ENCODE data around the gene IGSF9. TPM values are rescaled to one million over a fixed set of nuclear protein-coding genes. Genes with fewer than 3 reads are reported as not detected.

The IGSF9 gene
- total and polyA plus RNA-seq, 7 experiments from 2014 or later = 0.12 TPM; not detected in 5

DNA sequence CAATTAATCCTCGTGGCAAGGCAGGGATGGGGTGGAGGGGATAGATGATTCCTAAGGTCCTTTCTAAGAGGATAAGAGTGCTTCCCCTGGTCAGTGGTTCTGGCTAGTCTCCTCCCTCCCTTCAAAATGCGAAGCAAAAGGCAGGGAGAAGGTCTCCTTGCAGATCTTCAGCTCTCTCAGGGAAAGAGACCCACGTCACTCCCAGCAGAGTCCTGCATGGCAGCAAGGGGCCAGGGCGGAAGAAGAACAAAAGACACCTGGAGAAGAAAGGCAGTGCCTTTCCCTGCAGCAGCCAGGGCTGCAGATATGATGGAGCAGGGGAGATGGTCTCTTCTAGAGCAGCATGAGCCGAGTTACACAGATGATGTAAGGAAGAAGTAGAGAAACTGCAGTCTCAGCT, 38.3 kb upstream of the IGSF9 start:
- no peaks in the 10 kb centered on the region for H3K9me3 Mint-ChIP-seq
- no peaks in the 10 kb centered on the region for H3K36me3 ChIP-seq (ENCODE audit: control insufficient read depth in 2 of 3, insufficient read depth in 3 of 3, low read length in 3 of 3)
- H3K36me3 Mint-ChIP-seq = peaks cover 0 to 3% (median 0%) of the 10 kb centered on the region in 5 donors
- H3K27me3 Mint-ChIP-seq = peaks cover 21 to 44% (median 29%) of the 10 kb centered on the region in 5 donors
- H3K9me3 ChIP-seq (ENCODE audit: control insufficient read depth in 2 of 3, low read length in 3 of 3) = no peaks in the 10 kb centered on the region
- H3K4me3 Mint-ChIP-seq = no peak overlapping the region
- no peak overlapping the region for H3K27ac Mint-ChIP-seq
- no peak overlapping the region for H3K27ac ChIP-seq (ENCODE audit: low read depth, low read length)
- DNase-seq = no peak
- no peak for ATAC-seq
- H3K4me1 ChIP-seq (ENCODE audit: control insufficient read depth in 2 of 2, insufficient read depth in 2 of 2, low read length in 2 of 2) = no peaks in the 10 kb centered on the region
- no peaks in the 10 kb centered on the region for H3K4me1 Mint-ChIP-seq
- POLR2A ChIA-PET = interaction anchor here (0.7 kb wide), 1 partner anchor 609 kb away, joined by 3 read pairs; no protein-coding TSS in a partner anchor
- H3K4me3 ChIP-seq (ENCODE audit: low read length) = no peak overlapping the region
- no peaks in the 10 kb centered on the region for H3K27me3 ChIP-seq (ENCODE audit: control insufficient read depth in 2 of 2, insufficient read depth in 2 of 2, low read length in 2 of 2)
- intact Hi-C loops (cut with micrococcal nuclease) = no loop called here
- CTCF ChIA-PET = interaction anchor here (0.6 kb wide), 1 partner anchor 49 kb away, joined by 3 read pairs; no protein-coding TSS in a partner anchor

DNA sequence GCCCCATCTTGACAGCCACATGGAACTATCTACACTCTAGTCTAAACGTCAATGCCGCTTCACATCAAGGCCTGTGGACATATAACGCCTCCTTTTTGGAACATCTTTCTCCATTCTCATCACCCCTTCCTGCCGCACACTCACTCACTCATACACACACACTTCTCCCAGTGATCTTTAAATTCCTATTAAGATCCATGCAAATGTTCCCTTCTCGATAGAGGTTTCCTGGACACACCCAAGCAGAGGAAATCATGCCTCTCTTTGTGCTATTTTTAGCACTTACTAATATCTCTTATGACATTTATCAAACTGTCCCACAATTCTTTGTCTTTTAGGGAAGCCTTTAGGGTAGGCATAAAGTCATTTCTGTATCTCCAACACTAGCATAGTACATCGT, 36.9 kb upstream of the IGSF9 start:
- CTCF ChIA-PET = no interaction called here

DNA sequence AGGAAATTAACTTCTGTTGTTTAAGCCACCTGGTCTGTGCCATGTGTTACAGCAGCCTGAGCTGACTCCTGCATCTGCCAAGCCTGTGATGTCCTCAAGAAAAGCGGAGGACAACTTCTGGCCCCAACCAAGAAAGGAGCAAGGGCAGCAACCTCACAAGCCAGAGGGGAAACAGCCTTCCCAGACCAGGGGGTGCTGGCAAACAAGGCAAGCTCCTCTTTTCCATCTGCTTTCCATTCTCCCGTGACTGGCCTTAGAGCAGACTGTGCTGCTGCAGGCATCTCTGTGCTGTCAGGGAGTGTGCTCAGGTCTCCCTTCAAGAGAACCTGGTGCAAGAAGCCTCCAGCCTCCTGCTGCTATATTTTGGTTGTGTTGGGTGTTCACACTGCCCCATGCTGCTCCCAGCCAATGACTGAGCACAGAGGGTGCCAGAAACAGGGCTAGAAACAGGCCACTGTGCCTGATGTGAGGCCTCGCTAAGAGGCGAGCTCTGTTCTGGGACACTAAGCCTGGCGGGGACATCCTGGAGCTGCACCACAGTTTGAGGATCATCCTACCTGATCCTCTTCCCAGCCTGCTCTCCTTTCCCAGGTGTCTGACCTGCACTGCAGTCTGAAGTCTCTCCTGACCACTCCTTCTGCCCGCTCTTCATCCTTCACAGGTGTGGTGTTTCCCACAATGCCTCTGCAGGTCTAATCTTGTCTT, 36.1 kb upstream of the IGSF9 start:
- CTCF ChIA-PET = no interaction called here
- peaks cover 0 to 3% (median 0%) of the 10 kb centered on the region in 5 donors for H3K36me3 Mint-ChIP-seq

More for the DNA sequence above, 36.9 kb upstream of the IGSF9 start:
- DNase-seq (no peak), ATAC-seq (no peak)
- H3K4me1 Mint-ChIP-seq = no peaks in the 10 kb centered on the region
- no peaks in the 10 kb centered on the region for H3K9me3 ChIP-seq (ENCODE audit: control insufficient read depth in 2 of 3, low read length in 3 of 3)
- H3K36me3 ChIP-seq (ENCODE audit: control insufficient read depth in 2 of 3, insufficient read depth in 3 of 3, low read length in 3 of 3) = no peaks in the 10 kb centered on the region
- intact Hi-C loops (cut with micrococcal nuclease) = no loop called here
- H3K4me1 ChIP-seq (ENCODE audit: control insufficient read depth in 2 of 2, insufficient read depth in 2 of 2, low read length in 2 of 2) = no peaks in the 10 kb centered on the region
- no peak overlapping the region for H3K4me3 ChIP-seq (ENCODE audit: low read length)
- peaks cover 0 to 3% (median 0%) of the 10 kb centered on the region in 5 donors for H3K36me3 Mint-ChIP-seq
- no peak overlapping the region for H3K27ac ChIP-seq (ENCODE audit: low read depth, low read length)
- H3K27me3 ChIP-seq (ENCODE audit: control insufficient read depth in 2 of 2, insufficient read depth in 2 of 2, low read length in 2 of 2) = no peaks in the 10 kb centered on the region
- H3K9me3 Mint-ChIP-seq = no peaks in the 10 kb centered on the region
- peaks cover 23 to 48% (median 33%) of the 10 kb centered on the region in 5 donors for H3K27me3 Mint-ChIP-seq
- H3K4me3 Mint-ChIP-seq = no peak overlapping the region
- H3K27ac Mint-ChIP-seq = no peak overlapping the region
- POLR2A ChIA-PET = no interaction called here

DNA sequence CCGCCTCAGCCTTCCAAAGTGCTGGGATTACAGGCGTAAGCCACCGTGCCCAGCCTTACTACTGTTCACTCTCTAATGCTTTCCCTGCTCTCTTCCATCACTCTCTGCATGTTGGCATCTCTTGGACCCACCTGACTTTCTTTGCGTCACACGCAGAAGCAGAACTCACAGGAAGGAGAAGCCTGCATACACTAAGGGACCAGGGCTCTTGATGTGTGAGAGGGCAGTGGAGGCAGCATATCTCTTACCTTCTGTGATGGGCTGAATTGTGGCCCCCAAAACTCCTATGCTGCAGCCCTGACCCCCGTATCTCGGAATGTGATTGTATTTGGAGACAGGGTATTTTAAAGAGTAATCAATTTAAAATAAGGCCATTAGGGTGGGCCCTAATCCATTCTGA, 35.4 kb upstream of the IGSF9 start:
- Mint-ChIP-seq H3K27ac (no peak overlapping the region), H3K4me1 (no peaks in the 10 kb centered on the region), H3K27me3 (peaks cover 24 to 50% (median 38%) of the 10 kb centered on the region in 5 donors), H3K9me3 (no peaks in the 10 kb centered on the region), H3K4me3 (no peak overlapping the region), H3K36me3 (peaks cover 0 to 3% (median 0%) of the 10 kb centered on the region in 5 donors)
- H3K4me1 ChIP-seq (ENCODE audit: control insufficient read depth in 2 of 2, insufficient read depth in 2 of 2, low read length in 2 of 2) = no peaks in the 10 kb centered on the region
- ATAC-seq = no peak
- no peak for DNase-seq
- no peak overlapping the region for H3K4me3 ChIP-seq (ENCODE audit: low read length)
- no peak overlapping the region for H3K27ac ChIP-seq (ENCODE audit: low read depth, low read length)
- no peaks in the 10 kb centered on the region for H3K36me3 ChIP-seq (ENCODE audit: control insufficient read depth in 2 of 3, insufficient read depth in 3 of 3, low read length in 3 of 3)
- POLR2A ChIA-PET = no interaction called here
- no peaks in the 10 kb centered on the region for H3K9me3 ChIP-seq (ENCODE audit: control insufficient read depth in 2 of 3, low read length in 3 of 3)
- intact Hi-C loops (cut with micrococcal nuclease) = no loop called here
- no peaks in the 10 kb centered on the region for H3K27me3 ChIP-seq (ENCODE audit: control insufficient read depth in 2 of 2, insufficient read depth in 2 of 2, low read length in 2 of 2)
- CTCF ChIA-PET = no interaction called here

More for the DNA sequence above, 36.1 kb upstream of the IGSF9 start:
- Mint-ChIP-seq H3K4me1 (no peaks in the 10 kb centered on the region), H3K4me3 (no peak overlapping the region), H3K9me3 (no peaks in the 10 kb centered on the region), H3K27ac (no peak overlapping the region), H3K27me3 (peaks cover 24 to 51% (median 41%) of the 10 kb centered on the region in 5 donors)
- Histone ChIP-seq H3K36me3 (ENCODE audit: control insufficient read depth in 2 of 3, insufficient read depth in 3 of 3, low read length in 3 of 3) (no peaks in the 10 kb centered on the region), H3K4me1 (ENCODE audit: control insufficient read depth in 2 of 2, insufficient read depth in 2 of 2, low read length in 2 of 2) (no peaks in the 10 kb centered on the region), H3K27ac (ENCODE audit: low read depth, low read length) (no peak overlapping the region), H3K9me3 (ENCODE audit: control insufficient read depth in 2 of 3, low read length in 3 of 3) (no peaks in the 10 kb centered on the region), H3K4me3 (ENCODE audit: low read length) (no peak overlapping the region), H3K27me3 (ENCODE audit: control insufficient read depth in 2 of 2, insufficient read depth in 2 of 2, low read length in 2 of 2) (no peaks in the 10 kb centered on the region)
- ATAC-seq = no peak
- intact Hi-C loops (cut with micrococcal nuclease) = no loop called here
- POLR2A ChIA-PET = no interaction called here
- DNase-seq = no peak

DNA sequence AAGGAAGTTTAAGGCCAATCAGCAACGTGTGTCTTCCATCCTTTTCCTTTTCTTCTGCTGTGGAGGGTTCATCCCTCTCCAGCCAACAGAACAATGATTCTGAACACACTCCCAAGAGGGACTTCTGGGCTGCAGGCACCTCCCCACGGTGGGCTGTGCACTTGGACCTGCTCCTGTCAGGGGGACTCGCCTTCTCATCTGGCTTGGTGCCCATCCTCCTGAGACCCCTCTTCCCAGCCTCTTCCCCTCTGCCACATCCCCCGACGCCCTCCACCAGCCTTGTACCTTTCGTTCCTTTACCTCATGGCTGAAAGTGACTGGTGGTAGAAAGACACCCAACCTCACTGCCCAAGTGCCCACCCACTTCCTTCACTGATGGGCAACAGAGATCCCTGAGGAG, 34.7 kb upstream of the IGSF9 start:
- Mint-ChIP-seq H3K27me3 (peaks cover 19 to 47% (median 35%) of the 10 kb centered on the region in 5 donors), H3K36me3 (peaks cover 0 to 3% (median 0%) of the 10 kb centered on the region in 5 donors), H3K27ac (no peak overlapping the region), H3K4me1 (no peaks in the 10 kb centered on the region), H3K4me3 (no peak overlapping the region), H3K9me3 (no peaks in the 10 kb centered on the region)
- intact Hi-C loops (cut with micrococcal nuclease) = no loop called here
- Histone ChIP-seq H3K4me3 (ENCODE audit: low read length) (no peak overlapping the region), H3K4me1 (ENCODE audit: control insufficient read depth in 2 of 2, insufficient read depth in 2 of 2, low read length in 2 of 2) (no peaks in the 10 kb centered on the region), H3K9me3 (ENCODE audit: control insufficient read depth in 2 of 3, low read length in 3 of 3) (no peaks in the 10 kb centered on the region), H3K27ac (ENCODE audit: low read depth, low read length) (no peak overlapping the region), H3K27me3 (ENCODE audit: control insufficient read depth in 2 of 2, insufficient read depth in 2 of 2, low read length in 2 of 2) (no peaks in the 10 kb centered on the region), H3K36me3 (ENCODE audit: control insufficient read depth in 2 of 3, insufficient read depth in 3 of 3, low read length in 3 of 3) (no peaks in the 10 kb centered on the region)
- ChIA-PET CTCF (no interaction called here), POLR2A (no interaction called here)
- ATAC-seq (no peak), DNase-seq (no peak)

DNA sequence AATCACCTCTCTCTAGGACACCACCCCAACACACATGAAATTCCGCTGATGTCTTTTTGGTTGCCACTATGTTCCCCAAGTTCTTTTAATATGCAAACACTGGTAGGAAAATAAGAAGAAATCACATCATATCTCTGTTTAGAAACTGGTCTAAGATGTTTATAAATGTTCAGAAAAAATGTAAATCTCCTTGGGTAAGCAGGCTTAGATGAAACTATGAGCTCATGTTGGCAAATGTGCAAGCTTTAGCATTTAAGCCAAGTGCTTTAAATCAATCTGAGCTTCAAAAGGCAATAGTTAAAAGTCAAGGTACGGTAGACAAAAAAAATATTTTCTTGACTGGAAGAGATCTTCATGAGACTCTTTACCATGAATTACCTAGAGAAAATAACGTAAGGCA, 33.8 kb upstream of the IGSF9 start:
- ATAC-seq (no peak), DNase-seq (no peak)
- H3K9me3 ChIP-seq (ENCODE audit: control insufficient read depth in 2 of 3, low read length in 3 of 3) = no peaks in the 10 kb centered on the region
- Mint-ChIP-seq H3K36me3 (peaks cover 0 to 3% (median 0%) of the 10 kb centered on the region in 5 donors), H3K9me3 (no peaks in the 10 kb centered on the region), H3K4me1 (no peaks in the 10 kb centered on the region), H3K27me3 (peaks cover 18 to 44% (median 32%) of the 10 kb centered on the region in 5 donors), H3K27ac (no peak overlapping the region), H3K4me3 (no peak overlapping the region)
- H3K4me1 ChIP-seq (ENCODE audit: control insufficient read depth in 2 of 2, insufficient read depth in 2 of 2, low read length in 2 of 2) = no peaks in the 10 kb centered on the region
- no peaks in the 10 kb centered on the region for H3K36me3 ChIP-seq (ENCODE audit: control insufficient read depth in 2 of 3, insufficient read depth in 3 of 3, low read length in 3 of 3)
- ChIA-PET POLR2A (no interaction called here), CTCF (interaction anchor here (0.6 to 0.7 kb wide), 2 partner anchors 974 to 1799 kb away, joined by 3 to 9 read pairs; no protein-coding TSS in a partner anchor)
- no peak overlapping the region for H3K4me3 ChIP-seq (ENCODE audit: low read length)
- no peak overlapping the region for H3K27ac ChIP-seq (ENCODE audit: low read depth, low read length)
- intact Hi-C loops (cut with micrococcal nuclease) = no loop called here
- peaks cover 0 to 3% of the 10 kb centered on the region in 2 donors for H3K27me3 ChIP-seq (ENCODE audit: control insufficient read depth in 2 of 2, insufficient read depth in 2 of 2, low read length in 2 of 2)

DNA sequence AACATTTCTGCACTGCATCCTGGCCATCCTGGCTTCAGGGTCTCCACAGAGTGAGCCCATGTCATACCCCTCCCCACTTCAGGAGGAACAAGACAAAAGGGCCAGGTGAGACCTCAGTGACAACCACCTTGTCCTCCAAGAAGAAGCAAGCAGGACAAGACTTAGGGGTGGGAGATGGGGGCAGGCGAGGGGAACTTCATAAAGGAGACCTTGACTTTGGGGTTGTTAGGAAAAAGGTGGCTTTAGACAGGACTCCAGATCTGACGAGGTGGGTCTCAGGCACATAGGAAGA, 32.6 kb upstream of the IGSF9 start:
- H3K4me3 Mint-ChIP-seq = no peak overlapping the region
- ChIA-PET POLR2A (no interaction called here), CTCF (no interaction called here)
- no peak overlapping the region for H3K27ac Mint-ChIP-seq
- DNase-seq (no peak), ATAC-seq (no peak)
- peaks cover 18 to 38% (median 29%) of the 10 kb centered on the region in 5 donors for H3K27me3 Mint-ChIP-seq
- intact Hi-C loops (cut with micrococcal nuclease) = no loop called here
- Histone ChIP-seq H3K9me3 (ENCODE audit: control insufficient read depth in 2 of 3, low read length in 3 of 3) (no peaks in the 10 kb centered on the region), H3K27me3 (ENCODE audit: control insufficient read depth in 2 of 2, insufficient read depth in 2 of 2, low read length in 2 of 2) (peaks cover 0 to 3% of the 10 kb centered on the region in 2 donors), H3K4me3 (ENCODE audit: low read length) (no peak overlapping the region), H3K36me3 (ENCODE audit: control insufficient read depth in 2 of 3, insufficient read depth in 3 of 3, low read length in 3 of 3) (no peaks in the 10 kb centered on the region), H3K27ac (ENCODE audit: low read depth, low read length) (no peak overlapping the region), H3K4me1 (ENCODE audit: control insufficient read depth in 2 of 2, insufficient read depth in 2 of 2, low read length in 2 of 2) (no peaks in the 10 kb centered on the region)
- H3K4me1 Mint-ChIP-seq = no peaks in the 10 kb centered on the region
- no peaks in the 10 kb centered on the region for H3K9me3 Mint-ChIP-seq
- peaks cover 0 to 3% (median 0%) of the 10 kb centered on the region in 5 donors for H3K36me3 Mint-ChIP-seq

Measured in naive thymus-derived CD4-positive, alpha-beta T cell (primary cell).